HepG2 (cell line): ENCODE results near the gene CXCL8. TPM values are rescaled to one million over a fixed set of nuclear protein-coding genes. Genes with fewer than 3 reads are reported as not detected.

Experiments
- ATAC-seq: fragments of 200-7000 bp; cut with Tn5 transposase; 3 replicates; pipeline ENCODE4 v1.9.1; 2020; ENCODE audit warnings: mild to moderate bottlenecking, moderate library complexity
- BruUV-seq: library from RNA; stranded (reverse); fragments of 400-500 nt; replicated peaks from 2 replicates; lab custom pipeline; 2021; lab: Mats Ljungman, UMichigan
- CTCF ChIA-PET: fragments of 300-600 bp; formaldehyde crosslinking; extraction: SDS; loops from one replicate; lab custom pipeline; 2021; ENCODE audit warnings: low total read pairs, inconsistent platforms, low intra/inter-chr PET ratio; lab: Yijun Ruan, JAX
- POLR2A ChIA-PET: fragments of 350-600 bp; sonication (Branson Sonifier 250); formaldehyde crosslinking; loops from one replicate; lab custom pipeline; 2020; ENCODE audit warnings: antibody characterized with exemption, inconsistent platforms; lab: Yijun Ruan, JAX
- DNase-seq: peaks from one replicate; pipeline ENCODE4 v3.0.0-alpha.2; 2015; ENCODE audit warnings: low spot score
- FAIRE-seq: peaks from 3 replicates; lab custom pipeline; 2011; peaks lifted over from hg19 to GRCh38; lab: Jason Lieb, UNC
- H2AFZ ChIP-seq: one replicate; pipeline ENCODE4 v1.6.1; 2011; ENCODE audit warnings: low read length, inconsistent platforms
- H3K27ac ChIP-seq: fragments of 300-600 bp; 3 replicates; pipeline ENCODE4 v1.8.0; 2011; ENCODE audit warnings: mixed run types, mild to moderate bottlenecking, mixed read lengths, low read length, inconsistent platforms; ENCODE audit not compliant: insufficient read depth; ENCODE audit errors: extremely low read length
- H3K27me3 ChIP-seq, 2 experiments: fragments of 200-600 bp in 1 of 2; 2 replicates in 1 of 2; 3 replicates in 1 of 2; pipeline versions ENCODE4 v1.6.0 to v1.8.0; 2011; ENCODE audit warnings: low read length in 2 of 2, mild to moderate bottlenecking in 2 of 2, moderate library complexity in 2 of 2, inconsistent platforms in 1 of 2; ENCODE audit not compliant: insufficient read depth in 2 of 2, control insufficient read depth in 1 of 2
- H3K36me3 ChIP-seq, 2 experiments: fragments of 200-600 bp in 1 of 2; replicated peaks in 1 of 2; 2 replicates in 1 of 2; 3 replicates in 1 of 2; pipeline versions ENCODE4 v1.5.1 to v1.8.0; 2011; ENCODE audit warnings: low read length in 2 of 2, inconsistent platforms in 1 of 2; ENCODE audit not compliant: insufficient read depth in 2 of 2, control insufficient read depth in 1 of 2
- H3K4me1 ChIP-seq: 2 replicates; pipeline ENCODE4 v1.5.1; 2012; ENCODE audit warnings: low read length, inconsistent platforms; ENCODE audit not compliant: insufficient read depth
- H3K4me2 ChIP-seq: 2 replicates; pipeline ENCODE4 v1.6.0; 2011; ENCODE audit warnings: low read depth, low read length, inconsistent platforms
- H3K4me3 ChIP-seq, 3 experiments: fragments of 200-600 bp in 1 of 3; sonication (generic), shearing (Covaris generic) in 1 of 3; replicated peaks in 1 of 3; 2 replicates each; pipeline ENCODE4 v1.5.1; 2011 to 2016; ENCODE audit warnings: low read length in 3 of 3, inconsistent platforms in 2 of 3, low read depth in 2 of 3, mild to moderate bottlenecking in 2 of 3, control low read depth in 1 of 3, mixed read lengths in 1 of 3; ENCODE audit not compliant: insufficient read depth in 1 of 3
- H3K79me2 ChIP-seq: one replicate; pipeline ENCODE4 v1.6.1; 2011; ENCODE audit warnings: low read length, inconsistent platforms; ENCODE audit not compliant: insufficient read depth
- H3K9ac ChIP-seq: 2 replicates; pipeline ENCODE4 v1.6.0; 2011; ENCODE audit warnings: mild to moderate bottlenecking, low read depth, low read length, inconsistent platforms; ENCODE audit not compliant: insufficient read depth
- H3K9me3 ChIP-seq: 2 replicates; pipeline ENCODE4 v1.5.1; 2012; ENCODE audit warnings: mild to moderate bottlenecking, low read length
- H4K20me1 ChIP-seq: 2 replicates; pipeline ENCODE4 v1.6.0; 2011; ENCODE audit warnings: inconsistent platforms, mild to moderate bottlenecking, low read length, moderate library complexity; ENCODE audit not compliant: insufficient read depth
- CREB1 ChIP-seq, 2 experiments: fragments of 450-650 bp in 1 of 2; IDR thresholded peaks; 2 replicates each; pipeline ENCODE4 v1.6.1; 2016 to 2017; ENCODE audit warnings: control low read depth in 1 of 2, mild to moderate bottlenecking in 1 of 2, missing compliant biosample characterization in 1 of 2, missing genetic modification characterization in 1 of 2
- DNMT1 ChIP-seq: sonication (generic); formaldehyde crosslinking; IDR thresholded peaks from 2 replicates; pipeline ENCODE4 v1.5.1; 2020; ENCODE audit warnings: mild to moderate bottlenecking, missing genetic modification reagents
- DPF2 ChIP-seq: sonication (generic); formaldehyde crosslinking; IDR thresholded peaks from 2 replicates; pipeline ENCODE4 v1.4.0; 2020; ENCODE audit warnings: mild to moderate bottlenecking, low read depth, missing genetic modification reagents, borderline replicate concordance
- RBAK ChIP-seq: sonication (generic); formaldehyde crosslinking; IDR thresholded peaks from 2 replicates; pipeline ENCODE4 v1.5.1; 2020; ENCODE audit warnings: mild to moderate bottlenecking, missing genetic modification reagents
- ZNF264 ChIP-seq: sonication (generic); formaldehyde crosslinking; IDR thresholded peaks from 2 replicates; pipeline ENCODE4 v1.4.0; 2020; ENCODE audit warnings: missing genetic modification reagents
- ZNF737 ChIP-seq: sonication (generic); formaldehyde crosslinking; IDR thresholded peaks from 2 replicates; pipeline ENCODE4 v1.5.0; 2020; ENCODE audit warnings: missing genetic modification reagents, mild to moderate bottlenecking, borderline replicate concordance
- ZNF761 ChIP-seq: sonication (generic); formaldehyde crosslinking; conservative IDR thresholded peaks from 2 replicates; pipeline ENCODE4 v1.4.0; 2020; ENCODE audit warnings: mild to moderate bottlenecking, missing genetic modification reagents
- WGBS: methylation state at CpG from one replicate; pipeline ENCODE4 v1.1.6; 2017; ENCODE audit warnings: low lambda C conversion rate; 5-methylcytosine and 5-hydroxymethylcytosine counted together
- in situ Hi-C: cut with HindIII; loops from 2 replicates; pipeline ENCODE4 v1.10.0; 2017; ENCODE audit warnings: low pct_unique_long_range_greater_than_20kb; ENCODE audit not compliant: extremely low pct_ligation_motif_present
- intact Hi-C: fragments of 100-400 bp; cut with micrococcal nuclease; formaldehyde crosslinking; loops from one replicate; pipeline ENCODE4 v1.10.0; 2022; ENCODE audit not compliant: unreplicated experiment
- polyA plus RNA-seq, 8 experiments: library from polyadenylated mRNA; depleted of rRNA in 3 of 8; stranded (reverse) in 7 of 8; unstranded in 1 of 8; fragments of >200 nt; fragmentation: Illumina TruSeq in 4 of 8; extraction: Trizol in 4 of 8; gene quantifications; 2 replicates each; pipeline versions ENCODE4 v1.2.1 to v1.2.3, GENCODE V29; 2011 to 2016; ENCODE audit warnings: low read depth in 4 of 8, missing spikeins in 1 of 8, mixed read lengths in 1 of 8; ENCODE audit not compliant: insufficient read depth in 1 of 8
- total RNA-seq, 5 experiments: library from RNA; depleted of rRNA; stranded (reverse); fragments of >200 nt; fragmentation: Illumina TruSeq; extraction: Trizol; gene quantifications; 2 replicates each; pipeline ENCODE4 v1.2.3, GENCODE V29; 2016; ENCODE audit warnings: low read depth in 1 of 5

The CXCL8 gene
- total and polyA plus RNA-seq, 2 of the 13 experiments (the other 11 are each of a cell fraction or from before 2014, with no cell fraction given), result 1.8 to 7.8 TPM

GRCh38 chr4:73753215-73753614, 12.8 kb downstream of the CXCL8 start:
- intact Hi-C loops (no loop called here), in situ Hi-C loops (no loop called here)
- no peak for FAIRE-seq
- Histone ChIP-seq H3K27me3 (no peaks in the 10 kb centered on the region; a peak in 1 of 5 replicates), H4K20me1 (no peaks in the 10 kb centered on the region), H3K9ac (no peak overlapping the region), H3K79me2 (no peaks in the 10 kb centered on the region), H3K9me3 (no peaks in the 10 kb centered on the region), H3K27ac (no peak overlapping the region), H3K4me3 (no peak overlapping the region), H3K4me1 (no peaks in the 10 kb centered on the region), H3K4me2 (no peak overlapping the region), H2AFZ (no peak overlapping the region), H3K36me3 (no peaks in the 10 kb centered on the region)
- ATAC-seq, result no peak
- TF ChIP-seq CREB1 (IDR thresholded peaks at IDR 0.05), result peak; percentile 60
- no peak for TF ChIP-seq CREB1 (CRISPR knock-in tag; IDR thresholded peaks at IDR 0.05)
- TF ChIP-seq ZNF761 (CRISPR knock-in tag), result no peak
- no peak for DNase-seq
- BruUV-seq, result no TSS peak
- POLR2A ChIA-PET, result no interaction called here
- 0% methylated on average over 1 of the region's 1 CpG for WGBS
- CTCF ChIA-PET, result no interaction called here

DNA sequence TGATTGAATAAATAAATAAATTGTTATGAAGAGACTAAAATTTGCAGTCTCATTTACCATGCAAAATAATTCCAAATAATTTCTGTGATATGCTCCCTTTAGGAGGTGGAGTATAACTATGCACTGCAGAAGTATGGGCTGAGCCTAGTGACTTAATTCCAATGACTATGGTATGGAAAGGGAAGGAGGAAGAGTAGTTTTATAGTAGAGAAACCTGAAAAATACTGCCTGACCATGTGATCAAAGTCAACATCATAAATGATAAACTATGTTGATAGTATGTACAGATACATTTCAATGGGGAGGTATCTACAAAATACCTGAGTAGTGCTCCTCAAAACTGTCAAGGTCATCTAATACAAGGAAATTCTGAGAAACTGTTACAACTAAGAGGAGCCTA, 14.6 kb downstream of the CXCL8 start:
- H3K79me2 ChIP-seq, result no peaks in the 10 kb centered on the region
- no peak for ATAC-seq
- no peaks in the 10 kb centered on the region; a peak in 1 of 5 replicates for H3K27me3 ChIP-seq
- intact Hi-C loops (no loop called here), in situ Hi-C loops (no loop called here)
- H3K9ac ChIP-seq, result no peak overlapping the region
- no peak overlapping the region for H3K27ac ChIP-seq
- H3K4me3 ChIP-seq, result no peak overlapping the region
- H4K20me1 ChIP-seq, result no peaks in the 10 kb centered on the region
- no peak for TF ChIP-seq DNMT1 (CRISPR knock-in tag)
- no peak for TF ChIP-seq ZNF737 (CRISPR knock-in tag)
- TF ChIP-seq ZNF264 (CRISPR knock-in tag), result no peak
- no peak for TF ChIP-seq RBAK (CRISPR knock-in tag)
- no peak for TF ChIP-seq DPF2 (CRISPR knock-in tag)
- no peaks in the 10 kb centered on the region for H3K4me1 ChIP-seq
- no peaks in the 10 kb centered on the region for H3K36me3 ChIP-seq
- no peak overlapping the region for H2AFZ ChIP-seq
- POLR2A ChIA-PET, result no interaction called here
- DNase-seq, result no peak
- no TSS peak for BruUV-seq
- no peak for FAIRE-seq
- no peak overlapping the region for H3K4me2 ChIP-seq
- CTCF ChIA-PET, result no interaction called here
- no peaks in the 10 kb centered on the region for H3K9me3 ChIP-seq
